ENCODE measurements around the gene FHOD3.

FHOD3 gene

DNA sequence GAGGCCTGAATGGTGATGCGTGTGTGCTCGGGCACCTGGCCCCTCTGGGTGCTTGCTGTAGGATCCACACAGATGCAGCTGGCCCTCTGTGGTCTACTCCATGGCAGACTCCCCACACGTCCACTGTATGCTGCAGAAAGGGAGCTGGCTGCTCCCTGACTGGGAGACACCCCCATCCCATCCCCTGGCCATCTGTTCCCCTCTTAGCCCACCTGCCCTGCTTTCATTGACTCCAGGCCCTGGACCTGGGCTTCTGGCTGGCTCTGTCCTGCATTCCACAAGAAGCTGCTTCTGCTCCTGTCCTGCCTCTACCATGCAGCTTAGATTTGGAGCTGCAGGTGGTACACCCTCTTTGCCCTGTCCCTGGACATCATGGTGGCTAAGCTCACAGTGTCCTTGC is 80.1 kb downstream of the FHOD3 start (continued):
- no peak for TF ChIP-seq ELK4 (IDR thresholded peaks at IDR 0.05; ENCODE audit: borderline replicate concordance, low read depth, low read length)
- TF ChIP-seq EGR2 (tag by site-specific recombination; IDR thresholded peaks at IDR 0.05; ENCODE audit: low read depth), result no peak
- TF ChIP-seq ZNF707 (tag by site-specific recombination; IDR thresholded peaks at IDR 0.05), result no peak

GRCh38 chr18:36378205-36378604 is 80.7 kb downstream of the FHOD3 start:
- H3K27ac ChIP-seq (ENCODE audit: extremely low read depth, low read depth, low read length), result no peak overlapping the region
- H3K9me3 ChIP-seq (ENCODE audit: control insufficient read depth, insufficient read depth, low read depth, low read length), result no peaks in the 10 kb centered on the region
- POLR2A ChIA-PET, result no interaction called here
- no peaks in the 10 kb centered on the region for H3K4me1 ChIP-seq (ENCODE audit: control insufficient read depth, insufficient read depth, low read length)
- TF ChIP-seq PRDM2 (tag by site-specific recombination; IDR thresholded peaks at IDR 0.05; ENCODE audit: borderline replicate concordance) (no peak), ZNF133 (tag by site-specific recombination; IDR thresholded peaks at IDR 0.05) (no peak), ZNF121 (tag by site-specific recombination; IDR thresholded peaks at IDR 0.05) (no peak), SP7 (tag by site-specific recombination; IDR thresholded peaks at IDR 0.05) (no peak), GLIS1 (tag by site-specific recombination; IDR thresholded peaks at IDR 0.05) (peak; percentile 50)
- CTCF ChIA-PET, result no interaction called here
- no peak overlapping the region for H3K4me3 ChIP-seq (ENCODE audit: low read depth, low read length)
- no peaks in the 10 kb centered on the region for H3K36me3 ChIP-seq (ENCODE audit: control insufficient read depth in 2 of 2, insufficient read depth in 1 of 2, low read length in 2 of 2)

DNA sequence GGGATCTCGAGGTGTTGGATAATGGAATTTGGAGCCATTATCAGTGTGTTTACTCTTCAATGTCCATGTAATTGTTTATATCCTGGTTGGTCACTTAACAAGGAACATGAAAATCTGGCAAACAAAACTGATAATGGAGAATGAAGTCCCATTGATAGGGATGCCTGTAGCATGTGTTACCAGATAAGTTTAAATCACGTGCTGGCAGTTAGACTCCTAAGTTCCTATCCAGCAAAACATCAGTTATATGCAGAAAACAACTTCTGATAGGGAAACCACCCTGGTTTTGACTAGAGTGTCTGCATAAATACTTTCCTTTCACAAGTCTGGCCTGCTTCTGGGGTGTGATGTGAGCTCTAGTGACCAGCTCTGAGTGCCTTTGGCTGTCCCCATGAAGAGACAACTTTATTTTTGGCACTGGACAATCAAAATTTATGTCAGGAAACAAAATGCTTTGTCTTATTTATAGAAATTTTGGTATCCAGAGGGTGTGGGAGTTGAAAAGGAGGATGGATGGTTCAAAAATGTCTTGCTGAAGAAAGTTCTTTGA is 82.0 kb downstream of the FHOD3 start:
- POLR2A ChIA-PET, result no interaction called here
- Histone ChIP-seq H3K27ac (ENCODE audit: extremely low read depth, low read depth, low read length) (no peak overlapping the region), H3K9me3 (ENCODE audit: control insufficient read depth, insufficient read depth, low read depth, low read length) (no peaks in the 10 kb centered on the region), H3K4me3 (ENCODE audit: low read depth, low read length) (no peak overlapping the region), H3K36me3 (ENCODE audit: control insufficient read depth in 2 of 2, insufficient read depth in 1 of 2, low read length in 2 of 2) (no peaks in the 10 kb centered on the region), H3K4me1 (ENCODE audit: control insufficient read depth, insufficient read depth, low read length) (no peaks in the 10 kb centered on the region)
- CTCF ChIA-PET, result interaction anchor here (0.6 to 0.7 kb wide), 2 partner anchors 41 to 42 kb away, joined by 4 read pairs; no protein-coding TSS in a partner anchor
- TF ChIP-seq ZNF211 (tag by site-specific recombination; IDR thresholded peaks at IDR 0.05; ENCODE audit: low read depth) (no peak), ZNF335 (tag by site-specific recombination; conservative IDR thresholded peaks at IDR 0.05) (no peak), ZNF138 (tag by site-specific recombination; IDR thresholded peaks at IDR 0.05; ENCODE audit: borderline replicate concordance) (no peak)
- TF ChIP-seq, protein P1, sequence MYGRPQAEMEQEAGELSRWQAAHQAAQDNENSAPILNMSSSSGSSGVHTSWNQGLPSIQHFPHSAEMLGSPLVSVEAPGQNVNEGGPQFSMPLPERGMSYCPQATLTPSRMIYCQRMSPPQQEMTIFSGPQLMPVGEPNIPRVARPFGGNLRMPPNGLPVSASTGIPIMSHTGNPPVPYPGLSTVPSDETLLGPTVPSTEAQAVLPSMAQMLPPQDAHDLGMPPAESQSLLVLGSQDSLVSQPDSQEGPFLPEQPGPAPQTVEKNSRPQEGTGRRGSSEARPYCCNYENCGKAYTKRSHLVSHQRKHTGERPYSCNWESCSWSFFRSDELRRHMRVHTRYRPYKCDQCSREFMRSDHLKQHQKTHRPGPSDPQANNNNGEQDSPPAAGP (tag by site-specific recombination; IDR thresholded peaks at IDR 0.05), result no peak
